ENCODE data around the gene SLIT3.

SLIT3 gene

DNA sequence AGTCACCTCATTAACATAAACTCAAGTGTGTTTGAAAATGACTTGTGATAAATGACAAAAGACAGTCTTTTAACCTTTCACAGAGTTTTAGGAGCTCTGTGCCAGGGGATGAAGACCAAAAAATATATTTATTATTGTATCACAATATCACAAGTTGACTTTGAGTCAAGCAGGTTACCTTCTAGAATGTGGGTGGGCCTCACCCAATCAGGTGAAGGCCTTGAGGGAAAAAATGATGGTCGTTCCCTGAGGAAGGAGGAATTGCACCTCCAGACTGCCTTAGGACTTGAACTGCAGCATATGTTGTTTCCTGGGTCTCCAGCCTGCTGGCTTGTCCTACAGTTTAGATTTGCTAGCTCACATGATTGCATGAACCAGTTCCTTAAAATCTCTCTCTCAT, 680.1 kb downstream of the SLIT3 start:
- Histone ChIP-seq H3K36me3 (ENCODE audit: control insufficient read depth, low read length) (no peaks in the 10 kb centered on the region), H3K79me2 (ENCODE audit: control insufficient read depth, low read length) (no peaks in the 10 kb centered on the region), H3K9me3 (ENCODE audit: control insufficient read depth, insufficient read depth, low read length) (no peaks in the 10 kb centered on the region), H3K27me3 (ENCODE audit: control insufficient read depth, low read length) (peaks cover 4% of the 10 kb centered on the region; the same call in 1 of the 2 replicates), H3K4me3 (ENCODE audit: low read length) (no peak overlapping the region), H3K4me2 (ENCODE audit: low read length) (no peak overlapping the region), H3F3A (ENCODE audit: control insufficient read depth, insufficient read depth) (no peaks in the 10 kb centered on the region), H3K4me1 (ENCODE audit: control insufficient read depth, low read length) (no peaks in the 10 kb centered on the region), H3K9me2 (replicated peaks; ENCODE audit: control insufficient read depth, low read length) (no peaks in the 10 kb centered on the region), H3K27ac (ENCODE audit: low read depth, low read length) (no peak overlapping the region), H4K20me1 (ENCODE audit: control insufficient read depth, insufficient read depth, low read depth, low read length) (no peaks in the 10 kb centered on the region)
- TF ChIP-seq CTCF (IDR thresholded peaks at IDR 0.05; ENCODE audit: low read depth, low read length, poor library complexity, severe bottlenecking) (no peak), EZH2phosphoT487 (IDR thresholded peaks at IDR 0.05; ENCODE audit: borderline replicate concordance, low read length) (no peak)

DNA sequence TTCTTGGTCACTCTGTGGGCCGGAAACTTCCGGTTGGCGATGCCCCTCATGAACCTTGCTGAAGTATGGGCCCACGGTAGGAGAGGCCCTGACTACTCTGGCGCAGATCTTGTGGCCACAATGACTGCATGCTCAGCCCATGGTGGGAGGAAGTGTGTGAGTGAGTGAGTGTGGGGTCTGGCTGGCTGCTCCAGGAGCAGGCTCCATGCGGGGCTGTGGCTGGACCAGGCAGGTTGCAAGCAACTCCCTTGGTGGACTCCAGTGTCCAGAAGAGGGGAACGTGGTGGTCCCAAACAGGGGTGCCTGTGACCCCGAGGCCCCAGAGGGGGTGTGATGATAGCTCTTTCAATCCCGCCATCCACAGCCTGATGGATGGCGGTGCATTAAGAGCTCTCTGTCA, 686.3 kb downstream of the SLIT3 start:
- H3K9me3 ChIP-seq (ENCODE audit: control insufficient read depth, insufficient read depth, low read length), result no peaks in the 10 kb centered on the region
- no peaks in the 10 kb centered on the region for H3K36me3 ChIP-seq (ENCODE audit: control insufficient read depth, low read length)
- no peak for TF ChIP-seq EZH2phosphoT487 (IDR thresholded peaks at IDR 0.05; ENCODE audit: borderline replicate concordance, low read length)
- no peak for TF ChIP-seq CTCF (IDR thresholded peaks at IDR 0.05; ENCODE audit: low read depth, low read length, poor library complexity, severe bottlenecking)
- H3K4me2 ChIP-seq (ENCODE audit: low read length), result no peak overlapping the region
- no peak overlapping the region for H3K27ac ChIP-seq (ENCODE audit: low read depth, low read length)
- no peaks in the 10 kb centered on the region for H4K20me1 ChIP-seq (ENCODE audit: control insufficient read depth, insufficient read depth, low read depth, low read length)
- H3F3A ChIP-seq (ENCODE audit: control insufficient read depth, insufficient read depth), result no peaks in the 10 kb centered on the region
- H3K79me2 ChIP-seq (ENCODE audit: control insufficient read depth, low read length), result no peaks in the 10 kb centered on the region
- no peaks in the 10 kb centered on the region for H3K9me2 ChIP-seq (replicated peaks; ENCODE audit: control insufficient read depth, low read length)
- H3K4me3 ChIP-seq (ENCODE audit: low read length), result no peak overlapping the region
- H3K27me3 ChIP-seq (ENCODE audit: control insufficient read depth, low read length), result no peaks in the 10 kb centered on the region; the same call in 1 of the 2 replicates
- no peaks in the 10 kb centered on the region for H3K4me1 ChIP-seq (ENCODE audit: control insufficient read depth, low read length)

GRCh38 chr5:168613996-168614395, 686.9 kb downstream of the SLIT3 start:
- Histone ChIP-seq H3K27ac (ENCODE audit: low read depth, low read length) (no peak overlapping the region), H3K9me2 (replicated peaks; ENCODE audit: control insufficient read depth, low read length) (no peaks in the 10 kb centered on the region), H3K4me2 (ENCODE audit: low read length) (no peak overlapping the region), H3K4me1 (ENCODE audit: control insufficient read depth, low read length) (no peaks in the 10 kb centered on the region), H3K4me3 (ENCODE audit: low read length) (no peak overlapping the region), H4K20me1 (ENCODE audit: control insufficient read depth, insufficient read depth, low read depth, low read length) (no peaks in the 10 kb centered on the region), H3K9me3 (ENCODE audit: control insufficient read depth, insufficient read depth, low read length) (no peaks in the 10 kb centered on the region), H3K27me3 (ENCODE audit: control insufficient read depth, low read length) (no peaks in the 10 kb centered on the region; the same call in 1 of the 2 replicates), H3F3A (ENCODE audit: control insufficient read depth, insufficient read depth) (no peaks in the 10 kb centered on the region), H3K79me2 (ENCODE audit: control insufficient read depth, low read length) (no peaks in the 10 kb centered on the region), H3K36me3 (ENCODE audit: control insufficient read depth, low read length) (no peaks in the 10 kb centered on the region)
- TF ChIP-seq EZH2phosphoT487 (IDR thresholded peaks at IDR 0.05; ENCODE audit: borderline replicate concordance, low read length) (no peak), CTCF (IDR thresholded peaks at IDR 0.05; ENCODE audit: low read depth, low read length, poor library complexity, severe bottlenecking) (no peak)

Measured in DOHH2 (cell line).